ENCODE measurements around the gene DMAC2L. TPM values are rescaled to one million over a fixed set of nuclear protein-coding genes. Genes with fewer than 3 reads are reported as not detected.

DMAC2L gene
- total and polyA plus RNA-seq, 2 donors (not counting 1 experiment from before 2014, with no cell fraction given), result 19.0 to 40.0 TPM

- H4K20me1 ChIP-seq (ENCODE audit: control insufficient read depth, insufficient read depth, low read length, poor library complexity, severe bottlenecking), result no peaks in the 10 kb centered on the region
- no peaks in the 10 kb centered on the region for H3K9me3 Mint-ChIP-seq (ENCODE audit: insufficient read depth)
- no peak overlapping the region for H3K27ac Mint-ChIP-seq
- no peaks in the 10 kb centered on the region for H3K9me3 ChIP-seq (ENCODE audit: control extremely low read depth in 1 of 3, control insufficient read depth in 2 of 3, insufficient read depth in 1 of 3, low read length in 2 of 3)
- peaks cover 12 to 25% of the 10 kb centered on the region in 2 experiments for H3K36me3 ChIP-seq (replicated peaks in 1 of 2; ENCODE audit: control extremely low read depth in 1 of 2, control insufficient read depth in 1 of 2, extremely low read depth in 1 of 2, insufficient read depth in 2 of 2, low read length in 1 of 2)
- H3K9ac ChIP-seq (ENCODE audit: low read length), result no peak overlapping the region
- H3K27me3 ChIP-seq (replicated peaks in 1 of 4; ENCODE audit: control extremely low read depth in 1 of 4, control insufficient read depth in 3 of 4, insufficient read depth in 4 of 4, low read length in 3 of 4), result no peaks in the 10 kb centered on the region
- ATAC-seq (ENCODE audit: low read depth) (no peak), DNase-seq (no peak)
- peaks cover 11 to 12% of the 10 kb centered on the region in 2 donors for H3K4me1 ChIP-seq (ENCODE audit: control insufficient read depth in 2 of 2, insufficient read depth in 2 of 2, low read length in 2 of 2)
- intact Hi-C loops (cut with micrococcal nuclease), result no loop called here
- H3K27ac ChIP-seq (ENCODE audit: low read length in 2 of 2), result no peak overlapping the region
- WGBS (ENCODE audit: insufficient coverage), result 63% methylated on average over 2 of the region's 3 CpGs
- H3K4me2 ChIP-seq (replicated peaks; ENCODE audit: low read depth, low read length, poor library complexity, severe bottlenecking), result no peak overlapping the region
- ChIA-PET CTCF (interaction anchor here (1.1 kb wide), 1 partner anchor 12 kb away, joined by 3 read pairs; no protein-coding TSS in a partner anchor), POLR2A (no interaction called here)
- no peak overlapping the region for H3K4me3 ChIP-seq (ENCODE audit: control extremely low read depth in 1 of 5, extremely low read depth in 1 of 5, insufficient read depth in 1 of 5, low read depth in 2 of 5, low read length in 4 of 5)
- TF ChIP-seq CTCF (IDR thresholded peaks at IDR 0.05), result no peak
- TF ChIP-seq EZH2 (IDR thresholded peaks at IDR 0.05; ENCODE audit: borderline replicate concordance, insufficient read depth, low read depth, low read length, poor library complexity, severe bottlenecking), result no peak
- H2AFZ ChIP-seq (ENCODE audit: insufficient read depth, low read depth, low read length, poor library complexity, severe bottlenecking), result no peak overlapping the region
- H3K4me3 Mint-ChIP-seq, result no peak overlapping the region
- H3K4me1 Mint-ChIP-seq, result peaks cover 16% of the 10 kb centered on the region
- no peaks in the 10 kb centered on the region for H3K27me3 Mint-ChIP-seq
- H3K79me2 ChIP-seq (ENCODE audit: control insufficient read depth, insufficient read depth, low read length), result no peaks in the 10 kb centered on the region
Observed at GRCh38 chr14:50333014-50333509, 20.9 kb downstream of the DMAC2L start.

GRCh38 chr14:50334211-50334610 lies 22.1 kb downstream of the DMAC2L start:
- intact Hi-C loops (cut with micrococcal nuclease), result no loop called here
- Histone ChIP-seq H3K9ac (ENCODE audit: low read length) (no peak overlapping the region), H2AFZ (ENCODE audit: insufficient read depth, low read depth, low read length, poor library complexity, severe bottlenecking) (no peak overlapping the region), H4K20me1 (ENCODE audit: control insufficient read depth, insufficient read depth, low read length, poor library complexity, severe bottlenecking) (no peaks in the 10 kb centered on the region), H3K27me3 (replicated peaks in 1 of 4; ENCODE audit: control extremely low read depth in 1 of 4, control insufficient read depth in 3 of 4, insufficient read depth in 4 of 4, low read length in 3 of 4) (no peaks in the 10 kb centered on the region), H3K4me1 (ENCODE audit: control insufficient read depth in 2 of 2, insufficient read depth in 2 of 2, low read length in 2 of 2) (peaks cover 11 to 12% of the 10 kb centered on the region in 2 donors), H3K36me3 (replicated peaks in 1 of 2; ENCODE audit: control extremely low read depth in 1 of 2, control insufficient read depth in 1 of 2, extremely low read depth in 1 of 2, insufficient read depth in 2 of 2, low read length in 1 of 2) (peaks cover 9 to 22% of the 10 kb centered on the region in 2 experiments), H3K27ac (ENCODE audit: low read length in 2 of 2) (no peak overlapping the region), H3K79me2 (ENCODE audit: control insufficient read depth, insufficient read depth, low read length) (no peaks in the 10 kb centered on the region), H3K9me3 (ENCODE audit: control extremely low read depth in 1 of 3, control insufficient read depth in 2 of 3, insufficient read depth in 1 of 3, low read length in 2 of 3) (no peaks in the 10 kb centered on the region), H3K4me3 (ENCODE audit: control extremely low read depth in 1 of 5, extremely low read depth in 1 of 5, insufficient read depth in 1 of 5, low read depth in 2 of 5, low read length in 4 of 5) (no peak overlapping the region), H3K4me2 (replicated peaks; ENCODE audit: low read depth, low read length, poor library complexity, severe bottlenecking) (no peak overlapping the region)
- no peak for ATAC-seq (ENCODE audit: low read depth)
- WGBS (ENCODE audit: insufficient coverage), result 94% methylated on average over 6 of the region's 8 CpGs
- H3K27me3 Mint-ChIP-seq, result no peaks in the 10 kb centered on the region
- no peak overlapping the region for H3K27ac Mint-ChIP-seq
- POLR2A ChIA-PET, result no interaction called here
- no peak for TF ChIP-seq EZH2 (IDR thresholded peaks at IDR 0.05; ENCODE audit: borderline replicate concordance, insufficient read depth, low read depth, low read length, poor library complexity, severe bottlenecking)
- TF ChIP-seq CTCF (IDR thresholded peaks at IDR 0.05), result no peak
- no peaks in the 10 kb centered on the region for H3K9me3 Mint-ChIP-seq (ENCODE audit: insufficient read depth)
- no peak overlapping the region for H3K4me3 Mint-ChIP-seq
- CTCF ChIA-PET, result interaction anchor here (0.9 to 1.1 kb wide), 2 partner anchors 14 to 440 kb away, joined by 3 read pairs; no protein-coding TSS in a partner anchor
- no peak for DNase-seq
- peaks cover 16% of the 10 kb centered on the region for H3K4me1 Mint-ChIP-seq
